HuH-7 (cell line): Measurements from ENCODE around the gene ZNF175.
A peak's percentile ranks its signal among the peaks of the same experiment; 100 is the strongest.

Experiments
- DNase-seq: peaks from one replicate; pipeline ENCODE4 v3.0.0; 2011; ENCODE audit warnings: low spot score

Gene ZNF175

GRCh38 chr19:51570962-51571575 lies at the start of gene ZNF175:
ZNF175 (plus strand) TSS chr19:51571283; CDS start chr19:51573330, 2,047 bp downstream.
- peak; percentile 48 for DNase-seq

- DNase-seq: no peak
Measured at GRCh38 chr19:51521357-51521756, 49.7 kb upstream of the ZNF175 start.

- DNase-seq: no peak
Measured at GRCh38 chr19:51521781-51522180, 49.3 kb upstream of the ZNF175 start.

- DNase-seq: no peak
Measured at GRCh38 chr19:51524666-51525264, 46.3 kb upstream of the ZNF175 start.

- DNase-seq: no peak
Measured at GRCh38 chr19:51525651-51526050, 45.4 kb upstream of the ZNF175 start.

GRCh38 chr19:51529301-51529700 lies 41.8 kb upstream of the ZNF175 start:
- no peak for DNase-seq

- no peak for DNase-seq
Measured at GRCh38 chr19:51530616-51531015, 40.5 kb upstream of the ZNF175 start.

GRCh38 chr19:51531349-51532315 lies 39.5 kb upstream of the ZNF175 start, which contains the start of gene SIGLEC6:
SIGLEC6 (minus strand) TSS chr19:51531670; CDS start chr19:51531648, 22 bp downstream.
- DNase-seq: no peak

GRCh38 chr19:51535535-51535934 lies 35.5 kb upstream of the ZNF175 start:
- DNase-seq: no peak

- DNase-seq: no peak
Measured at GRCh38 chr19:51539821-51540366, 31.2 kb upstream of the ZNF175 start.

- DNase-seq: no peak
Measured at GRCh38 chr19:51541458-51542357, 29.4 kb upstream of the ZNF175 start.

GRCh38 chr19:51542699-51543098 lies 28.4 kb upstream of the ZNF175 start:
- DNase-seq: no peak

GRCh38 chr19:51544038-51544437 lies 27.0 kb upstream of the ZNF175 start:
- DNase-seq: no peak

GRCh38 chr19:51546107-51546649 lies 24.9 kb upstream of the ZNF175 start:
- no peak for DNase-seq

GRCh38 chr19:51546650-51547396 lies 24.3 kb upstream of the ZNF175 start:
- no peak for DNase-seq

- DNase-seq: no peak
Measured at GRCh38 chr19:51547397-51548212, 23.5 kb upstream of the ZNF175 start.

GRCh38 chr19:51548213-51548651 lies 22.9 kb upstream of the ZNF175 start:
- no peak for DNase-seq

GRCh38 chr19:51548891-51549305 lies 22.2 kb upstream of the ZNF175 start:
- DNase-seq: no peak
